HL-60 (cell line): ENCODE measurements around the gene SPCS2.

Experiments
- DNase-seq, 2 experiments: peaks; one replicate each; pipeline ENCODE4 v3.0.0-alpha.2; 2010 to 2020; ENCODE audit warnings: low read depth in 1 of 2, low spot score in 1 of 2
- H3K27ac ChIP-seq: fragments of 250-450 bp; sonication (Bioruptor Pico); replicated peaks from 2 replicates; pipeline ENCODE4 v1.5.1; 2020; ENCODE audit warnings: mild to moderate bottlenecking, moderate library complexity
- H3K27me3 ChIP-seq: fragments of 250-450 bp; sonication (Bioruptor Pico); 2 replicates; pipeline ENCODE4 v1.5.1; 2021; ENCODE audit warnings: mild to moderate bottlenecking, moderate library complexity; ENCODE audit not compliant: insufficient read depth, poor library complexity, severe bottlenecking
- H3K4me3 ChIP-seq: replicated peaks from 2 replicates; pipeline ENCODE4 v1.5.1; 2011; ENCODE audit warnings: mild to moderate bottlenecking, control low read depth, low read length; ENCODE audit not compliant: insufficient read depth
- GABPA ChIP-seq: IDR thresholded peaks from 2 replicates; pipeline ENCODE4 v1.6.1; 2012; ENCODE audit warnings: low read depth
- POLR2AphosphoS5 ChIP-seq: IDR thresholded peaks from 2 replicates; pipeline ENCODE4 v1.6.1; 2012; ENCODE audit warnings: low read depth
- SPI1 ChIP-seq: IDR thresholded peaks from 2 replicates; pipeline ENCODE4 v1.6.1; 2012; ENCODE audit warnings: low read depth, mild to moderate bottlenecking, borderline replicate concordance
- TF ChIP-seq, protein P1 (sequence below): IDR thresholded peaks from 2 replicates; pipeline ENCODE4 v1.6.1; 2012; ENCODE audit warnings: low read depth; ENCODE audit not compliant: insufficient replicate concordance
- TF ChIP-seq, protein P2 (sequence below): IDR thresholded peaks from one replicate; pipeline ENCODE4 v1.5.1; 2011; ENCODE audit warnings: low read length, control low read depth, inconsistent platforms; ENCODE audit not compliant: insufficient read depth

SPCS2 gene

GRCh38 chr11:74980634-74981033 lies 31.6 kb downstream of the SPCS2 start:
- DNase-seq, result peak in 1 of 2 experiments; percentile 74
- H3K4me3 ChIP-seq, result no peak overlapping the region
- H3K27ac ChIP-seq, result peak overlapping the region; percentile 46
- TF ChIP-seq POLR2AphosphoS5 (no peak), GABPA (no peak), SPI1 (peak; percentile 72; the same call in 1 of the 2 replicates)
- TF ChIP-seq, protein P1, sequence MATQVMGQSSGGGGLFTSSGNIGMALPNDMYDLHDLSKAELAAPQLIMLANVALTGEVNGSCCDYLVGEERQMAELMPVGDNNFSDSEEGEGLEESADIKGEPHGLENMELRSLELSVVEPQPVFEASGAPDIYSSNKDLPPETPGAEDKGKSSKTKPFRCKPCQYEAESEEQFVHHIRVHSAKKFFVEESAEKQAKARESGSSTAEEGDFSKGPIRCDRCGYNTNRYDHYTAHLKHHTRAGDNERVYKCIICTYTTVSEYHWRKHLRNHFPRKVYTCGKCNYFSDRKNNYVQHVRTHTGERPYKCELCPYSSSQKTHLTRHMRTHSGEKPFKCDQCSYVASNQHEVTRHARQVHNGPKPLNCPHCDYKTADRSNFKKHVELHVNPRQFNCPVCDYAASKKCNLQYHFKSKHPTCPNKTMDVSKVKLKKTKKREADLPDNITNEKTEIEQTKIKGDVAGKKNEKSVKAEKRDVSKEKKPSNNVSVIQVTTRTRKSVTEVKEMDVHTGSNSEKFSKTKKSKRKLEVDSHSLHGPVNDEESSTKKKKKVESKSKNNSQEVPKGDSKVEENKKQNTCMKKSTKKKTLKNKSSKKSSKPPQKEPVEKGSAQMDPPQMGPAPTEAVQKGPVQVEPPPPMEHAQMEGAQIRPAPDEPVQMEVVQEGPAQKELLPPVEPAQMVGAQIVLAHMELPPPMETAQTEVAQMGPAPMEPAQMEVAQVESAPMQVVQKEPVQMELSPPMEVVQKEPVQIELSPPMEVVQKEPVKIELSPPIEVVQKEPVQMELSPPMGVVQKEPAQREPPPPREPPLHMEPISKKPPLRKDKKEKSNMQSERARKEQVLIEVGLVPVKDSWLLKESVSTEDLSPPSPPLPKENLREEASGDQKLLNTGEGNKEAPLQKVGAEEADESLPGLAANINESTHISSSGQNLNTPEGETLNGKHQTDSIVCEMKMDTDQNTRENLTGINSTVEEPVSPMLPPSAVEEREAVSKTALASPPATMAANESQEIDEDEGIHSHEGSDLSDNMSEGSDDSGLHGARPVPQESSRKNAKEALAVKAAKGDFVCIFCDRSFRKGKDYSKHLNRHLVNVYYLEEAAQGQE, result no peak
- TF ChIP-seq, protein P2, sequence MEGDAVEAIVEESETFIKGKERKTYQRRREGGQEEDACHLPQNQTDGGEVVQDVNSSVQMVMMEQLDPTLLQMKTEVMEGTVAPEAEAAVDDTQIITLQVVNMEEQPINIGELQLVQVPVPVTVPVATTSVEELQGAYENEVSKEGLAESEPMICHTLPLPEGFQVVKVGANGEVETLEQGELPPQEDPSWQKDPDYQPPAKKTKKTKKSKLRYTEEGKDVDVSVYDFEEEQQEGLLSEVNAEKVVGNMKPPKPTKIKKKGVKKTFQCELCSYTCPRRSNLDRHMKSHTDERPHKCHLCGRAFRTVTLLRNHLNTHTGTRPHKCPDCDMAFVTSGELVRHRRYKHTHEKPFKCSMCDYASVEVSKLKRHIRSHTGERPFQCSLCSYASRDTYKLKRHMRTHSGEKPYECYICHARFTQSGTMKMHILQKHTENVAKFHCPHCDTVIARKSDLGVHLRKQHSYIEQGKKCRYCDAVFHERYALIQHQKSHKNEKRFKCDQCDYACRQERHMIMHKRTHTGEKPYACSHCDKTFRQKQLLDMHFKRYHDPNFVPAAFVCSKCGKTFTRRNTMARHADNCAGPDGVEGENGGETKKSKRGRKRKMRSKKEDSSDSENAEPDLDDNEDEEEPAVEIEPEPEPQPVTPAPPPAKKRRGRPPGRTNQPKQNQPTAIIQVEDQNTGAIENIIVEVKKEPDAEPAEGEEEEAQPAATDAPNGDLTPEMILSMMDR, result no peak
- H3K27me3 ChIP-seq, result no peaks in the 10 kb centered on the region

DNA sequence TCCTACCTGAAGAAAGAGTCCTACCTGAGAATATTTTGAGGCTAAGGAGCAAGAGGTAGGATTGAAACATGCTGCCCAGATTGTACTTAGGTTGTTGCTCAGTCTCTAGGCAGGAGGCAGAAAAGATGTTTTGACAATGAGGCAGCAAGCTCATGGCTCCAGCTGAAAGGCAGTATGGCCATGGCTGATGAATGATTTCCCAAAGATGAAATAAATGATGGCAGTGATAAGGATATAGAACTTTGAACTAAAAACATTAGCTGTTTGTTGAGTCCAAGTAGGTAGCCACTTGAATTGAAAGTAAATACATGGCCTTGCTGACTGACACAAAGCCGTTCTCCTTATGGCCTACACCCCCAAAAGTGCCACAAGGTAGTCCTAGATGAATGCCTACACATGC lies 32.8 kb downstream of the SPCS2 start:
- DNase-seq, result no peak
- H3K27me3 ChIP-seq, result no peaks in the 10 kb centered on the region
- H3K4me3 ChIP-seq, result no peak overlapping the region
- no peak for TF ChIP-seq GABPA
- TF ChIP-seq SPI1, result no peak
- TF ChIP-seq, protein P2, result no peak
- TF ChIP-seq, protein P1, result no peak
- TF ChIP-seq POLR2AphosphoS5, result no peak
- H3K27ac ChIP-seq, result no peak overlapping the region

- no peak overlapping the region for H3K4me3 ChIP-seq
- H3K27me3 ChIP-seq, result no peaks in the 10 kb centered on the region
- H3K27ac ChIP-seq, result no peak overlapping the region
- DNase-seq, result no peak
- no peak for TF ChIP-seq SPI1
- TF ChIP-seq POLR2AphosphoS5, result no peak
- TF ChIP-seq, protein P1, result no peak
- TF ChIP-seq, protein P2, result no peak
- TF ChIP-seq GABPA, result no peak
Measured at GRCh38 chr11:74984070-74984469, 35.0 kb downstream of the SPCS2 start.
